ENCODE measurements around the gene NTSR1.

NTSR1 gene

DNA sequence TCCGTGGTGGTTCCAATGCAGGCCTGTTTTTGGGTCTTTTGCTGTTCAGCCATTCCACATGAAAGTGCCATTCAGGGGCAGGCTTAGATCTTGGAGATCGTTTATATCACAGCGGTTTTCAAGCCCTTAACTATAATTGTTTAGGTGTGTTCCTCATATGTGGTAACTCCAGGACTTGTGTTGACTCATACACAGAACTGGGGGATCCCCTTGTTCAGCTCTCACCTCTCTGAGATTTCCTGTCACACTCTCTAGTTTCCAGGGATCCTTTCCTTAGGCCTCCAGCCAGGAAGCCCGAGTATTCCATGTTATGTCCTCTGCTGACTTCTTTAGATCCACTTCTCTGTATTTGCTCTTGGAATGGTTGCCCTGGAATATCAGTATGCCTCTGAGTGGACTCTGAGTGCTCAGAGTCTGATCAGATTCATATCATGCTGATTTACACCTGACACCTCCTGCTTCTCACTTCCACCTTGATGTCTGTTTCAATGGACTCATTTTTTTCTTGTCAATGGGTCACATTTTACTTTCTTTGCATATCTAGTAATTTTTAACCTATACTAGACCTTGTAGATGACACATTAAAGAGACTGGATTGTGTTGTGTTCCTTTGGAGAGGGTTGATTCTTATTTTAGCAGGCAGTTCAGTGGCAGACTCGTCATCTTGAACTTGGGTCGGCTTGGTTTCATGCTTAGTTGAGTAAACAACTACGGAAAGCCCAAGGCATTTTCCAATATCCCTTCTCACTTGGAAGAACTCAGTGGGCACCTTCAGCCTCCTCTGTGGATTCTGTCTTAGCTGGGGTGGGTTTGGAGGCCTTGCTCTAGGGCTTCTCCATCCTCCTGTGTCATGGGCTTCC, 13.1 kb downstream of the NTSR1 start:
- H3K9me3 Mint-ChIP-seq: peaks cover 41% of the 10 kb centered on the region
- TF ChIP-seq CTCF (IDR thresholded peaks at IDR 0.05): no peak
- H3K4me3 Mint-ChIP-seq: no peak overlapping the region
- H3K27me3 Mint-ChIP-seq (ENCODE audit: low read depth, poor library complexity): peaks cover 44% of the 10 kb centered on the region
- peaks cover 17% of the 10 kb centered on the region for H3K36me3 Mint-ChIP-seq (ENCODE audit: low read depth)
- H3K4me1 Mint-ChIP-seq: peaks cover 8% of the 10 kb centered on the region
- no peak for DNase-seq
- H3K27ac Mint-ChIP-seq: no peak overlapping the region

DNA sequence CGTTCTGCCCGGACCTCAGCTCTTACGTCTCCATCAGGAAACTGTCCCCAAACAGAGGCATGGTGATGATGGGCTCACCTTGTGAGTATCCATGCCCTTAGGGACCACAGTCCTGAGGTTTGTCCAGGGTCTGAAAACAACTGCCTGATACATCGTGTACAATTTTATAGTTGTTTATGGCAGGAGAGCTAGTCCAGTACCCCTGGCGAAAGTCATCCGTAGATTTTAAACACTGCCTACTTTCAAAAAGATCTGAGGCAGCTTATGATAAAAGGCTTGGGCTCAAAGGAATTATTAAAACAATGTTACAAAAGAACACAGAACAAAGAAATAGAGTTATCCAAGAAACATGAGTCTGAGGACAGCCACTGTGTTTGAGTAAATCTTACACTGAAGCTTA, 14.0 kb downstream of the NTSR1 start:
- Mint-ChIP-seq H3K9me3 (peaks cover 41% of the 10 kb centered on the region), H3K27ac (no peak overlapping the region), H3K4me1 (peaks cover 5% of the 10 kb centered on the region), H3K27me3 (ENCODE audit: low read depth, poor library complexity) (peaks cover 41% of the 10 kb centered on the region), H3K4me3 (no peak overlapping the region), H3K36me3 (ENCODE audit: low read depth) (peaks cover 17% of the 10 kb centered on the region)
- no peak for TF ChIP-seq CTCF (IDR thresholded peaks at IDR 0.05)
- DNase-seq: no peak

DNA sequence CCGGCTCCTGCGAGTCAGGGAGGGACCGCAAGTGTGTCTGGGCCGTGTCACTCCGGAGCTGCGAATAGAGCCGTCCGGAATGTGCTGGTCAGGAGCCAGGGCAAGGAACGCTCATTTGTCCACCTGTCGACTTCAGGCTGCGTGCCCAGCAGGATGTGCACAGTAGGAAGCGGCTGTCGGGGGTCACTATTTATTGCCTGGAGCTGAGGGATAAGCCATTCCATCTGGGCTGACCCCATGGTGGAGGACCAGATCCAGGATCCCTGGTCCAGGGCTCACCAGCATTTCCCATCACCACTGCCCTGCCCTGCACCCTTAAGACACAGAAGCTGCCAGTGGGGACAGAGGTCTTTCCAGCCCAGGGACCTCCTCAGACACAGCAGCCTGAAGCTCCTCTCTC, 14.7 kb downstream of the NTSR1 start:
- no peak overlapping the region for H3K27ac Mint-ChIP-seq
- no peak for DNase-seq
- peaks cover 17% of the 10 kb centered on the region for H3K36me3 Mint-ChIP-seq (ENCODE audit: low read depth)

DNA sequence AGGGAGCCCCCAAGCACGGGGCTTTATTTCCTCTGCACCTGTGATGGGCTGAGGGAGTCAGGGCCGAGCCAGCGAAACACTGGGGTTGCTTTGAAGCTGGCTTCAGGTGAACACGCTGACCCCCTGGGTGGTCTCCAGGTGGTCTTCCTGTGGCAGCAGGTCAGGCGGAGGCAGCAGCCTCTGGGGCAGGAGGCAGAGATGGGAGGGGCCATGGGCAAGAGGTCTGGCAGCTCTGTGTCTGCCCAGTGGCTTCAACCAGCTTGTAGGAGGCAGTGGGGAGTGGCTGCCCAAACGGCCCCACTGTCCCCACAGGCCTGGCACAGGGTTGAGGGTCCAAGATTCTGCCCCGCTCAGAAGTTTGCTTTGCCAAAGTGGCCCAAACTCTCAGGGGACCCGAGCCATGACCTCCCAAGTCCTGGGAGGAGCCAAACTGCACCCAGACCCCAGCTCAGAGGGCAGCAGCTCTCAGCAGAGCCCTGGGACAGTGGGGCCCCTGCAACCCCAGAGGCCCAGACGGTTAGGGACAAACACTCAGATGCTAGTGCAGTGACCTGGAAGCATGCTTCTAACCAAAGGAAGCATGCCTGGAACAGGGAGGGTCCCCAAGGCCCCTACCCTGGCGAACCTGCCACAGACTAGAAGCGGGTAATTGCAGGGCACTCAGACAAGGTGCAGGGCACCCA, 15.3 kb downstream of the NTSR1 start:
- H3K27ac Mint-ChIP-seq: no peak overlapping the region
- TF ChIP-seq CTCF (IDR thresholded peaks at IDR 0.05): no peak
- peaks cover 33% of the 10 kb centered on the region for H3K27me3 Mint-ChIP-seq (ENCODE audit: low read depth, poor library complexity)
- no peak for DNase-seq
- peaks cover 17% of the 10 kb centered on the region for H3K36me3 Mint-ChIP-seq (ENCODE audit: low read depth)
- no peak overlapping the region for H3K4me3 Mint-ChIP-seq
- H3K9me3 Mint-ChIP-seq: peaks cover 39% of the 10 kb centered on the region
- H3K4me1 Mint-ChIP-seq: peaks cover 4% of the 10 kb centered on the region

More for the DNA sequence above, 14.7 kb downstream of the NTSR1 start:
- peaks cover 41% of the 10 kb centered on the region for H3K9me3 Mint-ChIP-seq
- peaks cover 35% of the 10 kb centered on the region for H3K27me3 Mint-ChIP-seq (ENCODE audit: low read depth, poor library complexity)
- peaks cover 4% of the 10 kb centered on the region for H3K4me1 Mint-ChIP-seq
- no peak overlapping the region for H3K4me3 Mint-ChIP-seq
- no peak for TF ChIP-seq CTCF (IDR thresholded peaks at IDR 0.05)

DNA sequence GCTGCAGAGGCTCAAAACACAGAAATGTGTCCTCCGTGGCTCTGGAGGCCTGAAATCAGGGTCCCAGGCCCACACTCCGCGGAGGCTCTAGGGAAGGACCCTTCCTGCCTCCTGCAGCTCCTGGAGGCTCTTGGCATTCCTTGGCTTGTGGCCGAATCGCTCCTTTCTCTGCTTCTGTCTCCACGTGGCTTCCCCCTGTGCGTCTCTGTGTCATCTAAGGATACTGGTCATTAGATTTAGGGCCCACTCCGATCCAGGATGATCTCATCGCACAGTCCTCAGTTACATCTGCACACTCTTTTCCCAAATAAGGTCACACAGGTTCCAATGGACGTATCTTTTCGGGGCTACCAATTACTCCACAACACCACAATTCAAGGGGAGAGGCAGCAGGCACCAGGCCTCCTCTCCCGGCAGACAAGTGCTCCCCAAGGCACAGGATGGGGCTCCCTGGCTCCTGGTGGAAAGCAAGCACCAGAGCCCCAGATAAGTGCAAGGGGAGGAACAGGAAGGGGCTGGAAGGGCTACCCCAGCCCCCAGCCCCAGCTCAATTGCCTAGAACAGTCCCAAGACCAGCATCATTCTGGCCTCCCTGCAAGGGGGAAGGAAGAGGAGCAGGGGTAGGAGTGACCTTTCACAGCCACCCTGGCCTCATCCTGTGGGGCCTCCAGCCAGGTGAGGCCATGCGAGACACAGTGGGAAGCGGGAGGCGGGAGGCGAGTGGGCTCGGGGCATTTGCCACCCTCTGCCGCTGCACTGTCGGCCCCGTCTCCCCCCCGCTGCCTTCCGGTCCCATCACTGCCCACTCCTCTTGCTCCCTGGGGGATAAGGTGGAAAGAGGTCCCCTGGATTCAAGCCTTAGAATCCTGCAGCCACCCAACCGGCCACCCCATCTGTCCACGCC, 16.3 kb downstream of the NTSR1 start:
- DNase-seq: no peak
- Mint-ChIP-seq H3K27me3 (ENCODE audit: low read depth, poor library complexity) (peaks cover 29% of the 10 kb centered on the region), H3K27ac (no peak overlapping the region), H3K9me3 (peaks cover 29% of the 10 kb centered on the region), H3K4me3 (no peak overlapping the region), H3K4me1 (peaks cover 4% of the 10 kb centered on the region), H3K36me3 (ENCODE audit: low read depth) (peaks cover 17% of the 10 kb centered on the region)
- TF ChIP-seq CTCF (IDR thresholded peaks at IDR 0.05): no peak

Data from nephron progenitor cell (in vitro differentiated cells).